ENCODE data around the gene ANKRD33B. TPM values are rescaled to one million over a fixed set of nuclear protein-coding genes. Genes with fewer than 3 reads are reported as not detected.

Gene ANKRD33B
- total RNA-seq, 4 donors from 2014 or later = 0.70 to 6.6 (median 3.6) TPM

DNA sequence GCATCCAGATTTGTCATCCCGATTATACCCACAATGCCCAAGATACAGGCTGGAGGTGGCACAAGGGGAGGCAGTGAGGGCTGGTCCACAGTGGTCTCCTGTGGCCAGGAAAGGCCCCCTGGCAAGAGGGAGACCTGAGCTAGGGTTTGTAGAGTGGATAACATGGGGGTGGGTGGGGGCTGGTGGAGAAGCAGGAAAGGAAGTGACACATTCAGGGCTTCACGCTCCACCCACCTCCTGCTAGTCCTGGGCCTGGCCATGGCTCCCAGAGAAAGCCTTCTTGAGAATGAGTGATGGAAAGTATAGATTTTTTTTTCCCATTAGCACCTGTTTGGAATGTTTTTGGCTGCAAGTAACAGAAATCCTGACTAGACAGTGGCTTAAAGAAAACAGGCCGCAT is 81.3 kb downstream of the ANKRD33B start:
- Histone ChIP-seq H3K27ac (no peak overlapping the region), H3K4me1 (no peaks in the 10 kb centered on the region), H3K4me3 (no peak overlapping the region), H3K27me3 (no peaks in the 10 kb centered on the region), H3K9me3 (no peaks in the 10 kb centered on the region), H3K36me3 (no peaks in the 10 kb centered on the region)
- peak in 1 of 3 donors; percentile 10 for DNase-seq
- TF ChIP-seq POLR2A (IDR thresholded peaks at IDR 0.05) = no peak
- TF ChIP-seq, protein P1, sequence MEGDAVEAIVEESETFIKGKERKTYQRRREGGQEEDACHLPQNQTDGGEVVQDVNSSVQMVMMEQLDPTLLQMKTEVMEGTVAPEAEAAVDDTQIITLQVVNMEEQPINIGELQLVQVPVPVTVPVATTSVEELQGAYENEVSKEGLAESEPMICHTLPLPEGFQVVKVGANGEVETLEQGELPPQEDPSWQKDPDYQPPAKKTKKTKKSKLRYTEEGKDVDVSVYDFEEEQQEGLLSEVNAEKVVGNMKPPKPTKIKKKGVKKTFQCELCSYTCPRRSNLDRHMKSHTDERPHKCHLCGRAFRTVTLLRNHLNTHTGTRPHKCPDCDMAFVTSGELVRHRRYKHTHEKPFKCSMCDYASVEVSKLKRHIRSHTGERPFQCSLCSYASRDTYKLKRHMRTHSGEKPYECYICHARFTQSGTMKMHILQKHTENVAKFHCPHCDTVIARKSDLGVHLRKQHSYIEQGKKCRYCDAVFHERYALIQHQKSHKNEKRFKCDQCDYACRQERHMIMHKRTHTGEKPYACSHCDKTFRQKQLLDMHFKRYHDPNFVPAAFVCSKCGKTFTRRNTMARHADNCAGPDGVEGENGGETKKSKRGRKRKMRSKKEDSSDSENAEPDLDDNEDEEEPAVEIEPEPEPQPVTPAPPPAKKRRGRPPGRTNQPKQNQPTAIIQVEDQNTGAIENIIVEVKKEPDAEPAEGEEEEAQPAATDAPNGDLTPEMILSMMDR (IDR thresholded peaks at IDR 0.05) = no peak

DNA sequence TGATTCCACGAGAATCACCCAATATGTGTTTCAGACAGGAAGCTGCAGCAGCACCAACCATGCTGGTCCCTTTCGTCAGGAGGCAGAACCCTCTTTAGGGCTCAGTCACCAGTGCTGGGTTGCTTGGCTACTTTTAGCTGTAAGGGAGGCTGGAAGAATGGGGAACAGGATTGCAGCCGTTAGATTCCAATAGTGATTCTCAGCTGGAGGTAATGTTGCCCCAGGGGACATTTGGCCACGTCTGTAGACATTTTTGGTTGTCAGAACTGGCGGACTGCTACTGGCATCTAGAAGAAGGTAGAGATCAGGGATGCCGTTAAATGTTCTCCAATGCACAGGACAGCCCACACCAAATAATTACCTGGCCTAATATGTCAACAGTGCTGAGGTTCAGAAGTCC is 81.8 kb downstream of the ANKRD33B start:
- no peak for DNase-seq
- TF ChIP-seq POLR2A (IDR thresholded peaks at IDR 0.05) = no peak
- TF ChIP-seq, protein P1 (IDR thresholded peaks at IDR 0.05) = no peak
- H3K27me3 ChIP-seq = no peaks in the 10 kb centered on the region
- H3K4me1 ChIP-seq = no peaks in the 10 kb centered on the region
- H3K27ac ChIP-seq = no peak overlapping the region
- no peaks in the 10 kb centered on the region for H3K9me3 ChIP-seq
- H3K36me3 ChIP-seq = no peaks in the 10 kb centered on the region
- H3K4me3 ChIP-seq = no peak overlapping the region

DNA sequence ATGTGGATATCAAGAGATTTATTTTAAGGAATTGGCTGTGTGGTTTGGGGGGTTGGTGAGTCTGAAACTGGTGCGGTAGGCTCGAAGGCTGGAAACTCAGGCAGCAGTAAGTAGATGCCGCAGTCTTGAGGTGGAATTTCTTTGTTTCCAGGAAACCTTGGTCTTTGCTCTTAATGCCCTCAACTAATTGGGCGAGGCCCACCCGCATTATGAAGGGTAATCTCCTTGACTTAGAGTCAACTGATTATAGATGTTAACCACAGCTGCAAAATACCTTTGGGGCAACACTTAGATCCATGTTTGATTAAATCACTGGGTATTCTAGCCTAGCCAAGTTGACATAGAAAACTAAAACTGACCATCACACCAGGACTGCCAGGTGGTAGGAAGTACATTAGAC is 83.8 kb downstream of the ANKRD33B start:
- H3K36me3 ChIP-seq = no peaks in the 10 kb centered on the region
- H3K27me3 ChIP-seq = no peaks in the 10 kb centered on the region
- DNase-seq = peak in 1 of 3 donors; percentile 8
- no peak overlapping the region for H3K4me3 ChIP-seq
- no peak for TF ChIP-seq POLR2A (IDR thresholded peaks at IDR 0.05)
- TF ChIP-seq, protein P1 (IDR thresholded peaks at IDR 0.05) = no peak
- H3K27ac ChIP-seq = no peak overlapping the region
- H3K9me3 ChIP-seq = no peaks in the 10 kb centered on the region
- H3K4me1 ChIP-seq = no peaks in the 10 kb centered on the region

DNA sequence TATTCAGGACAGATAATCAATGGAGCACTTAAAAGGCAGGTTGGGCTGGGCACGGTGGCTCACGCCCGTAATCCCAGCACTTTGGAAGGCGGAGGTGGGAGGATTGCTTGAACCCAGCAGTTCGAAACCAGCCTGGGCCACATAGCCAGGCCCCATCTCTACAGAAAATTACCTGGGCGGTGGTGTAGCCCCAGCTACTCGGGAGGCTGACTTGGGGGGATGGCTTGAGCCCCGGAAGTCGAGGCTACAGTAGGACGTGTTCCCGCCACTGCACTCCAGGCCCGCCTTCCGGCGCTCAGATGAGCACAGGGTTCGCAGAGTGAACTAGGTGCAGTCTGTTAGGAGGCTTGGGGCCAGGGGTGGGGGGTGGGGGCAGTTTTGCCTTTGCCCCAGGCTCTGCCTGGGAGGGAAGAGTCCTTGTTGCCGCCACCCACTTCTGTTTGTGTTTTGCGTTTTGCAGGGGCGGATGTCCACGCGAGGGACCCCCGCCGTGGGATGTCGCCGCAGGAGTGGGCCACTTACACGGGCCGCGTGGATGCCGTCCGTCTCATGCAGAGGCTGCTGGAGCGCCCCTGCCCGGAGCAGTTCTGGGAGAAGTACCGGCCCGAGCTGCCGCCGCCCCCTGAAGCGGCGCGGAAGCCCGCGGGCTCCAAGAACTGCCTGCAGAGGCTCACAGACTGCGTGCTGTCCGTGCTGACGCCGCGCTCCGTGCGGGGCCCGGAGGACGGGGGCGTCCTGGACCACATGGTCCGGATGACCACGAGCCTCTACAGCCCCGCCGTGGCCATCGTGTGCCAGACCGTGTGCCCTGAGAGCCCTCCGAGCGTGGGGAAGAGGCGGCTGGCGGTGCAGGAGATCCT is 85.2 kb downstream of the ANKRD33B start:
- Histone ChIP-seq H3K9me3 (no peaks in the 10 kb centered on the region), H3K27me3 (no peaks in the 10 kb centered on the region), H3K36me3 (no peaks in the 10 kb centered on the region), H3K27ac (no peak overlapping the region), H3K4me1 (no peaks in the 10 kb centered on the region), H3K4me3 (no peak overlapping the region)
- TF ChIP-seq, protein P1 (IDR thresholded peaks at IDR 0.05) = no peak
- peak in 1 of 3 donors; percentile 39 for DNase-seq

DNA sequence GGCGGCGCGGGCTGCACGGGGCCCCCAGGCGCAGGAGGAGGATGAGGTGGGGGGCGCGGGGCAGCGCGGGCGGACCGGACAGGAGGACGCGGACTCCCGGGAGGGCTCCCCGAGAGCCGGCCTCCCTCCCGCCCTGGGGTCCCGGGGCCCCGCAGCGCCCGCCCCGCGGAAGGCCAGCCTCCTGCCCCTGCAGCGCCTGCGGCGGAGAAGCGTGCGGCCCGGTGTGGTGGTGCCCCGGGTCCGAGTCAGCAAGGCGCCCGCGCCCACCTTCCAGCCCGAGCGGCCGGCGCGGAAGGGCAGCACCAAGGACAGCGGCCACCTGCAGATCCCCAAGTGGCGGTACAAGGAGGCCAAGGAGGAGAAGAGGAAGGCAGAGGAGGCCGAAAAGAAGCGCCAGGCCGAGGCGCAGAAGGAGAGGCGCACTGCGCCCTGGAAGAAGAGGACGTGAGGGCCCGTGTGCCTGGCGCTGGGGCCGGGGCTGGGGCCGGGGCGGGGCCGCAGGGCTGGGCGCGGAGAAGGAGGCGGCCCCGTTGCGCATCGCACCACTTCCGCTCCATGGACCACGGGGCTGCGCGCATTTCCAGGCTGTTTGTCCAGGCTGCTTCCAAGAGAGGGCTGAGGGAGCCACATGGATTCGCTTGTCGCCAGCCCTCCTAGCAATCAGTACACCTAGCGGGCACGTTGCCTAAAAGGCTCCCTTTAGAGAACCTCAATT is 86.0 kb downstream of the ANKRD33B start:
- TF ChIP-seq, protein P1 (IDR thresholded peaks at IDR 0.05) = no peak
- no peak for TF ChIP-seq POLR2A (IDR thresholded peaks at IDR 0.05)
- H3K4me3 ChIP-seq = no peak overlapping the region
- H3K27ac ChIP-seq = no peak overlapping the region
- H3K27me3 ChIP-seq = no peaks in the 10 kb centered on the region
- DNase-seq = peak in 1 of 3 donors; percentile 39
- H3K9me3 ChIP-seq = no peaks in the 10 kb centered on the region
- H3K4me1 ChIP-seq = no peaks in the 10 kb centered on the region
- no peaks in the 10 kb centered on the region for H3K36me3 ChIP-seq
